HG02885 (cell line): ENCODE data around the gene CDK13.
"Not testable (repeated sequence)": the region's sequence is repeated elsewhere in the genome, so short reads cannot be mapped to it uniquely, and the experiment has no call there.

Source experiments
- ATAC-seq: cut with Tn5 transposase; IDR thresholded peaks from one replicate; pipeline ENCODE4 v1.9.1; 2021; ENCODE audit warnings: mild to moderate bottlenecking; ENCODE audit not compliant: unreplicated experiment, poor library complexity

CDK13 gene

DNA sequence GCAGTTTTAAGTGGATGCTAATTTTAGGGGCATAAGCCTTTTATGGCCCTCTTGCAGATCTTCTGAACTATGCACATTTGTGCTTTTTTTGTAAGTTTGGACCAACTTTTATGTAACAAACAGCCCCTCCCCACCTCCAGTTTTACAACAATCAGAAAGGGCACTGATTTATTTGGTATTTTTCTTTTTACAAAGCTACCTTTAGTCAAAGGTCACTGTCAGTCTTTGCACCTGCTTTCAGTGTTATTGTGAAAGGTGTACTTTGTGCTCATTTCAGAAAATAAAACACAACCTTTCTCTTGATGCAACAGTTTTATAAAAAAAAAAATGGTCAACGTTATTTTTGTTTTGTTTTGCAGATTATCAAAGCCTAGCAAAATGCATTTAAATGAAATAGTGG lies 145.2 kb downstream of the CDK13 start:
- ATAC-seq, result no peak

DNA sequence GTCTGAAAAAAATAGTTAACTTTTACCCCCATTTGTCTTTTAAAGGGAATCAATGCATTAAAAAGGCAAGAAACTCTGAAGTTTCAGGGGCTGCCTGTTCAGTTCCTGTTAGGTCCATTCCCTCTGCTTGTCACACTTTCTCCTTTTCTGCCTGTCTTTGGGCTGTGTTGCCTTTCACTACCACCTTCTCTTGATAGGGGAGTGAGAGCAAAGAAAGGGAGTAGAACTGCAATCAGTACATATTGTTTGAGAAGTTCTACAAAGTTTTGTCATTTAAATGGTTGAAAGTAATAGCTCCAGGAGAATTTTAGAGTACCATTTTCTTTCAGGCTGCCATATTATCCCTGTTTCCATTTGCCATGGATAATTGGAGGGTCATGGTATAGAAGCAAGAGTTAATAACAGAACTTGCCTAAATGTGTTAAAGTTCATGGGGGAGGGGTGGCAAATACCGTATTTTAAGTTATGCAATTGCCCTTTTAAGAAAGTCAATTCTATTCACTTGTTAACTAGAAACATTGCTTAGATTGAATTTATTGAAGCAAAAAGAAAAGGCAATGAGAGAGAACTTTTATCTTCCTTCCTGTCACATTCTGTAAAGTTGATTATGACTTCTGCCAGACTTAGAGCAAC lies 145.8 kb downstream of the CDK13 start:
- ATAC-seq, result no peak

DNA sequence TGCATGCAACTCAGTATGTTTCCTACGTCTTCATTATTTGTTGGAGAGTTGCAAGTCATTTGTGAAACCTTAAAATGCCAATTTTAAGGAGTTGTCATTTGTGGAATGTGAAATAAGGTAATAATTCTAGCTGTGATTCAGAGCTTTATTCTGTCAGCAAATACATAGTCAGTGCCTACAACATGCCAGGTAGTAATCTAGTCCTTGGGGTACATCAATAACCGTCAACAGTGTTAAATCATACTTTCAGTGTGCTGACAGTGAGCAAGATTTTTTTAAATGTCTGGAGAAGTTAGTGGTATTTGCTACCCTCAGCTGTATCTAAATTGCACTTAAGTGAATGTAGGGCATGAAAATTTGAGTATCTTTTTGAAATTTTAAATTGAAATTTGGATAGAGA lies 147.7 kb downstream of the CDK13 start:
- no peak for ATAC-seq

DNA sequence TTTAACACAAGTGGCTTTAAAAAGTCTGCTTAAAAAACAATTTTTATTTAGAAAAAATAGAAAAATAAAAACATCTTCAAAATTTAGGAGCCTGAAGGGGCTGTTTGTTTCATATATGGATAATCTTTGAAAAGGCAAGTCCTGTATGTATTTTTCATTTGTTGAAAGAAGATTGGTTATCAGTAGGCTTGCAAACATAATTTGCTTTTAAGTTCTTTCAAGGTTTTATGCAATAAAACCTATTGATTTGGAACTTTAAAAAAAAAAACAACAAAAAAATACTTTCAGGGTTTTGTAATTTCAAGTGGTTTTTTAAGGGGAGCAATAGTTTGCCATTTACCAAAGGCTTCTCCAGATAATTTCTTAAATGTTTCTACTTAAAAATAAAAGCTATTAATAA lies 148.8 kb downstream of the CDK13 start:
- no peak for ATAC-seq

DNA sequence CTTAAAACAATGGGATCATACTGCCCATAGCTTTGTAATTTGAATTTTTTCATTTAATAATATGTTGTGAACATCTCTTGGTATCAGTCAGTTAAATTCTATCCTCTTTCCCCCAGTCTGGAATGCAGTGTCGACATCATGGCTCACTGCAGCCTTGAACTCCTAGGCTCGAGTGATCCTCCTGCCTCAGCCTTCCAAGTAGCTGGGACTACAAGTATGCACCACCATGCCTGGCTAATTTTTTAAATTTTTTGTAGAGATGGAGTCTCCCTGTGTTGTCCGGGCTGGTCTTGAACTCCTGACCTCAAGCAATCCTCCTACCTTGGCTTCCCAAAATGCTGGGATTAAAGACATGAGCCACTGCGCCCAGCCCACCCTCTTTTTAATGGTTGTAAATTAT lies 149.8 kb downstream of the CDK13 start:
- ATAC-seq, result no peak

DNA sequence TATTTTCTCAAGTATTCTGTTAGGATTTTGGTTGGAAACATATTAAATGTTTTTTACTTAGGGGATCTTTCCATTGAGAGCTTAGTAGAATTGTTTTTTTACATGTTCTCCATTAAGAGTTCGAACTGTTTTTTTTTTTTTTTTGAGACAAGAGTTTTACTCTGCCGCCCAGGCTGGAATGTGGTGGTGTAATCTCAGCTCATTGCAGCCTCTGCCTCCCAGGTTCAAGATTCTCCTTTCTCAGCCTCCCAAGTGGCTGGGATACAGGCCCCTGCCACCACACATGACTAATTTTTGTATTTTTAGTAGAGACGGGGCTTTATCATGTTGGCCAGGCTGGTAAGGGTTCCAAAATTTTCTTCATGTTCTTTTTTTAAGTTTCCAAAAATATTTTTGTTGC lies 151.1 kb downstream of the CDK13 start:
- ATAC-seq, result no peak

DNA sequence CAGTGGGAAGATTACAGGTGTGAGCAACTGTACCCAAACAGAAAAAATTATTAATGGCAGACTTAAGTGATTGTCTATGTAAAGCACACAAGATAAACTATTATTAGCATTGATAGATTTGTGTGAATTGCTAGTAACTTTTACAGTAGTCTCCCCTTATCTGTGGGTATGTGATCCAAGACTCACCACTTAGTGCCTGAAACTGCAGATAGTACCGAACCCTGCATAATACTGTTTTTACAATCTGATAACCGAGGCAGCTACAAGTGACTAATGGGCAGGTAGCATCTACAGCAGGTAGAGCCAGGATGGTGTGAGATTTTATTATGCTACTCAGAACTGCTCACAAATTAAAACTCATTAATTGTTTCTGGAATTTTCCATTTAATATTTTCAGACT lies 152.8 kb downstream of the CDK13 start:
- ATAC-seq, result no peak

DNA sequence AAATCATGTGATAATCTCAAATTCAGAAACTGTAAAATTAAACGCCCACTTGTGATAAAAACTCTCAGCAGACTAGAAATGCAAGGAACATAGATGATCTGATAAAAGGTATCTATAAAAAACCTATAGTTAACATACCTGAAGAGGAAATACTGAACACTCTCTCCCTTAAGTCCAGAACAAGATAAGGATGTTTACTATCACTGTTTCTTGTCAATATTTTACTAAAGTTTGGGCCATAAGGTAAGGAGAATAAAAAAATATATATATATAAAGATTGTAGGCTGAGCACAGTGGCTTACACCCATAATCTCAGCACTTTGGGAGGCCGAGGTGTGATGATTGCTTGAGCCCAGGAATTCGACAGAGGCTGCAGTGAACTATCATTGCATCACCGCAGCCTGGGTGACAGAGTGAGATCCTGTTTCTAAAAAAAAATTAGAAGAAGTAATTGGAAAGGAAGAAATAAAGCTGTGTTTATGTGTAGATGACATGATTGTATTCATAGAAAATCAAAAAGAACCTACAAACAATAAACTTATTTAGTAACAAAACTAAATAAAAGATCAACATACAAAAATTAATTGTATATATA lies 155.9 kb downstream of the CDK13 start:
- no peak for ATAC-seq

DNA sequence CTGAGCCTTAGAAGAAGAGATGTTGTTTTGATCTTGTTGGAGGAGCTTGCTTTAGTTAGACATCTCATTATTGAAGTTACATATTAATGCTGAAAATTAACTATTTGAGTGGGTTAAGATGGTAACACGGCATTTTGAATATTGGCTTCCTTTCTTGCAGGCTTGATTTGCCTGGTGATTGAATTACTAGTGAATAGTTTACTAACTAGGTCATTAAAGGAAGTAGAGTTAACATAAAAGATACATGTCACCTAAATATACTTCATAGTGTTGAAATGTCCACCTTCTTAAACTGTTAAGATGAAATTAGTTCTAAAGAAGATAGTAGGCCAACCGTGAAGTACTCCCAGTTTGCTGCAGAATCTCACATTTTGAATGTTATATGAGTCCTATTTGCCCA lies 165.9 kb downstream of the CDK13 start:
- no peak for ATAC-seq

DNA sequence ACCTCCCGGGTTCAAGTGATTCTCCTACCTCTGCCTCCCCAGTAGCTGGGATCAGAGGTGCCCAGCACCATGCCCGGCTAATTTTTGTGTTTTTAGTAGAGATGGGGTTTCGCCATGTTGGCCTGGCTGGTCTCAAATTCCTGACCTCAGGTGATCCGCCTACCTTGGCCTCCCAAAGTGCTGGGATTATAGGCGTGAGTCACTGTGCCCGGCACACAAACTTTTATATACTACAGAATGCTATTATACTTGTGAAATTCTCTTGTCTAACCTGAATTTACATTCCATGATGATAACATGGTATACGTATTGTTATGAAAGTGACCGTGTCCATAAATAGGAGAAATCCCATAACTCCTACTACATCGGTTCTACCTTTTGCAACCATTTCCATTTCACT lies 167.1 kb downstream of the CDK13 start:
- not testable (repeated sequence) for ATAC-seq

DNA sequence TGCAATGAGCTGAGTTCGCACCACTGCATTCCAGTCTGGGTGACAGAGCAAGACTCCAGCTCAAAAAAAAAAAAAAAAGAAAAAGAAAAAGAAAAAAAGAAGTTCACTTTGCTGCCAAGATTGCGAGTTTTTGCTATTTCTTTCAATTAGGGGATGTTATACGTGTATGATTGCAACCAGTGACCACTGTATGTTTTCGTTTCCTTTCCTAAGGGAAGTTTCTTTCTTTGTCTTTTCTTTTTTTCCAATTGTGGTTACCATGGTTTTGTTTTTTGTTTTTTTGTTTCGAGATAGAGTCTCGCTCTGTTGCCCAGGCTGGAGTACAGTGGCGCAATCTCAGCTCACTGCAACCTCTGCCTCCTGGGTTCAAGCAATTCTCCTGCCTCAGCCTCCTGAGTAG lies 168.1 kb downstream of the CDK13 start:
- not testable (repeated sequence) for ATAC-seq

DNA sequence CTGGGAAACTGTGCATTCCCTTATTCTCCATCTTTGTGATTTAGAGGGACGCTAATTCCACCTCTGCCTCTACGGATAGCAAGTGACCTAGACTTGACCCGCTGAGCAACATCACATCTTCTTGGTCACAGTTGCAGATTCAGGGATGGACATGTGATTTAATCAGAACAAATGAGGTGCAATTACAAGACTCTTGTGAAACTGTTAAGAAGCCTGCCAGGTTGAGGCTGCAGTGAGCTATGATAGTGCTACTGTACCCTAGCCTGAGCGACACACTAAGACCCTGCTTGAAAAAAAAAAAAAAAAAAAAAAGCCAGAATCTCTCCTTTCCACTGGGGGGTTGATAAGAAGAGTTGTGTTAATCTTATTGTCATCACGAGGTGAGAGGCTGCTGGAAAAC lies 170.0 kb downstream of the CDK13 start:
- no peak for ATAC-seq

DNA sequence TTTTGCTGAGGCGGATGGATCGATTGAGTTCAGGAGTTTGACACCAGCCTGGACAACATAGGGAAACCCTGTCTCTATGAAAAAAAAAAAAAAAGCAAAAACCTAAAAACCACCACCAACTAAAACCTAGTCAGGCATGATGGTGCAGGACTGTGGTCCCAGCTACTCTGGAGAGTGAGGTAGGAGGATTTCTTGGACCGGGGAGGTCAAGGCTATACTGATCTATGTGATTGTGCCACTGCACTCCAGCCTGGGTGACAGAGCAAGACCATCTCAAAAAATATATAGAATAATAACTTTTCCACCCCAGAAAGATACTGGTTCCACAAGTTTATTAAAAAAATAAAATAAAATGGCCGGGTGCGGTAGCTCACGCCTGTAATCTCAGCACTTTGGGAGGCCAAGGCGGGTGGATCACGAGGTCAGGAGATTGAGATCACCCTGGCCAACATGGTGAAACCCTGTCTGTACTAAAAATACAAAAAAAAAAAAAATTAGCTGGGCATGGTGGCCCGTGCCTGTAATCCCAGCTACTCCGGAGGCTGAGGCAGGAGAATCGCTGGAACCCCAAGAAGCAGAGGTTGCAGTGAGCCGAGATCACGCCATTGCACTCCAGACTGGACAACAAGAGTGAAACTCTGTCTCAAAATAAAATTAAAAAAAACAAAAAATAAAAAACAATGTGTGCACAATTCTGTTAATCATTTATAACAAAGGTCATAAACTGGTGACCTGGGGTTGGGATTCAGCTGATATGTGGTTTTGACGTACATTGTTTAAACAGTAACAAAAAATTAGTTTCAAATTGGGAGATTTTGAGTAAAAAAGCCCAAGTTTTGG lies 172.3 kb downstream of the CDK13 start:
- not testable (repeated sequence) for ATAC-seq

DNA sequence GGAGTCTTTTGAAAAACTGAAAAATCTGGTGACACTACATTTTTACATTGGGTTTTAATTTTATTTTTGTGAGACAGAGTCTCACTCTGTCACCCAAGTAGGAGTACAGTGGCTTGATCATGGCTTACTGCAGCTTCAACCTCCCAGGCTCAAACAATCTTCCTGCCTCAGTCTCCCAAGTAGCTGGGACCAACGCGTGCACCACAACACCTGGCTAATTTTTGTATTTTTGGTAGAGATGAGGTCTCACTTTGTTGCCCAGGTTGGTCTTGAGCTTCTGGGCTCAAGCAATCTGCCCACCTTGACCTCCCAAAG lies 172.8 kb downstream of the CDK13 start:
- no peak for ATAC-seq

DNA sequence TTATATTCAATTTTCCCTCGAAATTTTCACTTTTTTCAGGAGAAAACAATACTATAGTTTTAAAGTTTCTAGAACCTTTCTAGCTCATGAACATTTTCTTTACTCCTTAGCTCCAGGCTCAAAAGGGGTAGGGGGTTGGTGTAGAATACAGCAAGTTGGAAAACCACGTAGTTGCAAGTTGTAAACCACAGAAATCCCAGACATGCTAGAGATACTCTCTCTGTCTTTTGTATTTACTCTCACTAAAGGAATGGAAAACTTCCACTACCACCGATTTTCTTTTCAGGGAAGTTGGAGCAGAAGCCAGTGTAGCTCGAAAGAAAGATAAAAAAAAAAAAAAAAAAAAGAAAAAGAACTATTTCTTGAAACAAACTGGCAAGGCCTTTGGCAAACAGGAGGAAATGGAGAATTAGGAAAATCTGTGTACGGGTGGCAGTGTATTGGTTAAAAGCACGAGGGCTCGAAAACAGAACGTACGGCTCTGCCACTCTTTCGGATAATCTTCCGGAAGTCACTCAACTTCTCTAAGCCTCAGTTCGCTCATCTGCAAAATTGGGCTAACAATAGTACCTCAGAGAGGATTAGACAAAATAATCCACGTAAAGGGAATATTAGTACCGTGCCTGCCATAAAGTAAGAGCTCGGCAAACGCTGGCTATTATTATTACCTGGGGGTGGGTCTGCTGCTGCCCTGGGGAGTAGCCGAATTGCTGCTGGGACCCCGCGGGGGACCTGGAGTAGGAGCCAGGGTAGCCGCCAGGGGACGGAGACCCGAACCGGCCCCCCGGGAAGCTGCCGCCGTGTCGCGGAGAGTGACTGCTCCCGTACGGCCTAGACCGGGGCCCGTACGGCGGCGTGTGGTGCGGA lies 183.7 kb downstream of the CDK13 start:
- ATAC-seq, result peak; percentile 11

DNA sequence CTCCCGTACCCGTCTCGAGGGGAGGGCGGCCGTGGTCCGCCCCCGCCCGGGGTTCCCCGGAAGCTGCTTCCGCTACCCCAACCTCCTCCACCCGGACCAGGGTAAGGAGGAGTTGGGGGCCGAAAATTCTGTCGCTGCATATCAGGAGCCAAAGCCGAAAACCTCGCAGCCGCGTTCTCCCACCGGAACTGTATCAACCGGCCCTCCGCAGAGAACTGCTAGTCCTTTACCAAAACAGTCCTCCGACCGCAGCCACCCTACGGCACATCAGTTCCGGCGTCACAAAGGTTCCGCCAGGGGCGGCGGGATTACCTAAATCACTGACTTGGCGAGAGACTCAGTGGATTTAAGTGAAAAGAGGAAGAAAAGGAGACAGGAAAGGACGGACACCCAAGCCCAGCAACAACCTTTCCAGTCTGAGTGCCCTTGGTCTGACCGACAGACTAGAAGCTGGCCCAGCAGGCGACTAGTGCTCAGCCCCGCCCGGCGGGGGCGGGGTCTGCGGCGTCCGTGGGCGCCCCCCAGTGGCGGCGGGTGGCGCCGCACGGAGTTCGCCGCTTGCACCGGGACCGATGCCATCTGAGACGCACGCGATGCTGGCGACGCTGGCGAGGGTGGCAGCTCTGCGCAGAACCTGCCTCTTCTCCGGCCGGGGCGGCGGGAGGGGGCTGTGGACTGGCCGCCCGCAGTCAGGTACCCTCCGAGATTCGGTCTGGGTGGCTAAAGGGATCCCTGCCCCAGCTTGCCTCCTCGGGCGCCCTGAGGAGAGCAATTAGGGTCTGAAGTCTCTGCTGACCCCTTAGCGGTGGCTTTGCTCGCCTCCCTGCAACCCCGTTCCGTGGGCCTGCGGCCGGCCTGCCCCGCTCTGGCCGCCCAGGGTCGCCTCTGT lies 184.6 kb downstream of the CDK13 start, which contains the start of the genes MPLKIP and SUGCT:
Gene MPLKIP, minus strand, starts transcription at position 195 of the 889 bp plus-strand sequence. Its CDS starts 55 bp downstream, at position 140.
Gene SUGCT, plus strand, starts transcription at position 578 of the 889 bp plus-strand sequence.
- ATAC-seq, result peak; percentile 90

DNA sequence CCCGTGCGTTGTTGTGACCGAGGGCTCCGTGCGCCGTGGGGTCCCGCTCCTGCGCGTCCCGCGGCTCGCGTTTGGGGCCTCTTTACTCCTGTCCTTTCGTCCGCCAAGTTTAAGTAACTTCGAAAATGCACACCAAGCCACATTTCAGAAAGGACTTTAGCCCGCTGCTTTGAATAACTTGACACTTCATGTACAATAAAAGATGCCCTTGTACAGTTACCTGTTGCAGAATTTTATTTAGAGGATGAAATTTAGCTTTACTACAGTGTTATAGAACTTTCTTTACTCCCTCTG lies 185.2 kb downstream of the CDK13 start:
- ATAC-seq, result no peak

DNA sequence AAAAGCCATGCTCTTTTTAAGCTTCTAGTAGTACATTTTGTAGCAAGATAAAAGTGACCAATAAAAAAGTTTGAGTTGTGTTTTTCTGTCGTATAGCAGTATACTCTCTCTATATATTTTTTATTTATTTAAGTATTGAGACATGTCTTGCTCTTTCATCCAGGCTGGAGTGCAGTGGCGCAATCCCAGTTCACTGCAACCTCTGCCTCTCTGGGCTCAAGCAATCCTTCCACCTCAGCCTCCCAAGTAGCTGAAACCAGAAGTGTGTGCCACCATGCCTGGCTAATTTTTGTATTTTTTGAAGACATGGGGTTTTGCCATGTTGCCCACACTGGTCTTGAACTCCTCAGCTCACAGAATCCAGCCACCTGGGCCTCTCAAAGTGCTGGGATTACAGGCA lies 187.5 kb downstream of the CDK13 start:
- ATAC-seq, result no peak

DNA sequence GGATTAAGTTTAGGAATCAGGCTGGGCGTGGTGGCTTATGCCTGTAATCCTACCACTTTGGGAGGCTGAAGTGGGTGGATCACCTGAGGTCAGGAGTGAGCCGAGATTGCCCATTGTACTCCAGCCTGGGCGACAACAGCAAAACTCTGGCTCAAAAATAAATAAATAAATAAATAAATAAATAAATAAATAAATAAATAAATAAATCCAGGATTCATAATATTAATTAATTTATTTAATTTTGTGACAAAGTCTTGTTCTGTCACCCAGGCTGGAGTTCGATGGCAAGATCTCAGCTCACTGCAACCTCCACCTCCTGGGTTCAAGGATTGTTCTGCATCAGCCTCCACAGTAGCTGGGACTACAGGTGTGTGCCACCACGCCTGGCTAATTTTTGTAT lies 188.9 kb downstream of the CDK13 start:
- no peak for ATAC-seq

DNA sequence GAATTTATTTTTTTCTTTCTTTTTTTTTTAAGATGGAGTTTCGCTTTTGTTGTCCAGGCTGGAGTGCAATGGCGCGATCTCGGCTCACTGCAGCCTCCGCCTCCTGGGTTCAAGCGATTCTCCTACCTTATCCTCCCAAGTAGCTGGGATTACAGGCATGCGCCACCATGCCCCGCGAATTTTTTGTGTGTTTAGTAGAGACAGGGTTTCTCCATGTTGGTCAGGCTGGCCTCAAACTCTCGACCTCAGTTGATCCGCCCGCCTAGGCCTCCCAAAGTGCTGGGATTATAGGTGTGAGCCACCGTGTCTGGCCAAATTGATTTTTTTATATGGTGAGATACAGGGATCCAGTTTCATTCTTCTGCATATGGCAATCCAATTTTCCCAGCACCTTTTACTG lies 189.8 kb downstream of the CDK13 start:
- not testable (repeated sequence) for ATAC-seq
